Measurements from ENCODE around the gene C3orf20.

C3orf20 gene

DNA sequence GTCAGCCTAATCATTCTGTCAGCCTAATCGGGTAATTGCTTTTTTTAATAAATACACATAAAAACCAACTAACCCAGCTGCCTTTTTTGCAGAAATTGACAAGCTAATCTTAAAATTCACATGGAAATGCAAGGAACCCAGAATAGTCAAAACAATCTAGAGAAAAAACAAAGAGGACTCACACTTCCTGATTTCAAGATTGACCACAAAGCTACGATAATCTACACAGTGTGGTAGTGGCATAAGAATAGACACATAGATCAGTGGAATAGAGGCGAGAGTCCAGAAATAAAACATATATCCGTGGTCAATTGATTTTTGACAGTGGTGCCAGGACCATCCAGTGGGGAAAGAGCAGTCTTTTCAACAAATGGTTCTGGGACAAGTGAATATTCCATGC lies 2.4 kb upstream of the C3orf20 start:
- no peaks in the 10 kb centered on the region for H3K27me3 ChIP-seq (ENCODE audit: insufficient read depth, low read depth)
- no peak overlapping the region for H3K4me2 ChIP-seq
- H2AFZ ChIP-seq (ENCODE audit: low read depth) = no peak overlapping the region
- H3K4me1 ChIP-seq (ENCODE audit: low read depth, poor library complexity, severe bottlenecking) = no peaks in the 10 kb centered on the region
- H3K27ac ChIP-seq = no peak overlapping the region
- H3K36me3 ChIP-seq (ENCODE audit: insufficient read depth) = no peaks in the 10 kb centered on the region
- TF ChIP-seq, protein P1, sequence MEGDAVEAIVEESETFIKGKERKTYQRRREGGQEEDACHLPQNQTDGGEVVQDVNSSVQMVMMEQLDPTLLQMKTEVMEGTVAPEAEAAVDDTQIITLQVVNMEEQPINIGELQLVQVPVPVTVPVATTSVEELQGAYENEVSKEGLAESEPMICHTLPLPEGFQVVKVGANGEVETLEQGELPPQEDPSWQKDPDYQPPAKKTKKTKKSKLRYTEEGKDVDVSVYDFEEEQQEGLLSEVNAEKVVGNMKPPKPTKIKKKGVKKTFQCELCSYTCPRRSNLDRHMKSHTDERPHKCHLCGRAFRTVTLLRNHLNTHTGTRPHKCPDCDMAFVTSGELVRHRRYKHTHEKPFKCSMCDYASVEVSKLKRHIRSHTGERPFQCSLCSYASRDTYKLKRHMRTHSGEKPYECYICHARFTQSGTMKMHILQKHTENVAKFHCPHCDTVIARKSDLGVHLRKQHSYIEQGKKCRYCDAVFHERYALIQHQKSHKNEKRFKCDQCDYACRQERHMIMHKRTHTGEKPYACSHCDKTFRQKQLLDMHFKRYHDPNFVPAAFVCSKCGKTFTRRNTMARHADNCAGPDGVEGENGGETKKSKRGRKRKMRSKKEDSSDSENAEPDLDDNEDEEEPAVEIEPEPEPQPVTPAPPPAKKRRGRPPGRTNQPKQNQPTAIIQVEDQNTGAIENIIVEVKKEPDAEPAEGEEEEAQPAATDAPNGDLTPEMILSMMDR (conservative IDR thresholded peaks at IDR 0.05; ENCODE audit: low read depth, low read length) = no peak
- no peaks in the 10 kb centered on the region for H4K20me1 ChIP-seq (ENCODE audit: insufficient read depth)
- no peak overlapping the region for H3K9ac ChIP-seq
- H3K79me2 ChIP-seq (ENCODE audit: insufficient read depth, low read depth) = no peaks in the 10 kb centered on the region
- no peak overlapping the region for H3K4me3 ChIP-seq (IDR thresholded peaks at IDR 0.05; ENCODE audit: insufficient read depth, low read depth, low read length)

DNA sequence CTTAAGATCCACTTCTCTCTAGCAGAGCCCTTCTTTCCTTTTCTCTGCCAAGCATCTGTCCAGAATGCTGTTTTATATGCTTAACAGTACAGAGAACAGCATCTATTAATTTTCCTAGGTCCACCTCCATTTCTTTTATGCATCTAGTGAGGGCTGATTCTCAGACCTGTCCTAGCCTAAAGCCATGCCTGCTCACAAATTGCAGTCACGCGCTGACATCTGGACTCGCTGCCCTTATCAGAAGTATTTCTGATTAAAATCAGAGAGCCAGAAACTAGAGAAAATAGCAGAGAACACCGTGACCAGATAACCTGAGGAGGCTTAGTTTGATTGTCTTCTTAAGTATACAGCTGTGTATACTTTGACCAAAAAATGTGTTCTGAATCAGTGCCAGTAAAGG lies 1.9 kb downstream of the C3orf20 start:
- Histone ChIP-seq H3K4me3 (IDR thresholded peaks at IDR 0.05; ENCODE audit: insufficient read depth, low read depth, low read length) (no peak overlapping the region), H4K20me1 (ENCODE audit: insufficient read depth) (no peaks in the 10 kb centered on the region), H3K79me2 (ENCODE audit: insufficient read depth, low read depth) (no peaks in the 10 kb centered on the region), H3K27ac (no peak overlapping the region), H3K4me1 (ENCODE audit: low read depth, poor library complexity, severe bottlenecking) (no peaks in the 10 kb centered on the region), H3K36me3 (ENCODE audit: insufficient read depth) (no peaks in the 10 kb centered on the region), H3K9ac (no peak overlapping the region), H3K4me2 (no peak overlapping the region), H2AFZ (ENCODE audit: low read depth) (no peak overlapping the region), H3K27me3 (ENCODE audit: insufficient read depth, low read depth) (no peaks in the 10 kb centered on the region)
- TF ChIP-seq, protein P1 (conservative IDR thresholded peaks at IDR 0.05; ENCODE audit: low read depth, low read length) = no peak

DNA sequence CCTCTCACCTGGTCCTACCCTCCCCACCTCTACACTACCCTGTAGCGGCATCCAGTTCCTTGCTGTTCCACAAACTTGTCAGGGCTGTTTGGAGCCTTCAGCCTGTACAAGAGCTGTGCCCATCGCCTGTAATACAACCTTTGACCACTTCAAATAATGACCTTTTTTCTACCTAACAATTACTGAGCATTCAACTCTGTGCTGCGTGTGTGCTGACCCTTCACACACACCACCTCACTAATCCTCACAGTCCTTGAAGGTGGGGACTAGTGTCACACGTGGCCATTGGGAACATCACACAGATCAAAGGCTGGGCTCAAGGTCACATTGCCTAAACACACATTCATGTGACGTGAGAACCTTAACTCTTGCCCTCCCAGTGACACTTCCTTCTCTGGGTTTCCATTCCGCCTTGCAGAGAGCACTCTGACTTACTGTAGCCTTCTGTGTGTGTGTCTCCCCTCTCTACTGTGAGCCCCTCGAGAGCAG lies 3.1 kb downstream of the C3orf20 start:
- no peak overlapping the region for H3K27ac ChIP-seq

DNA sequence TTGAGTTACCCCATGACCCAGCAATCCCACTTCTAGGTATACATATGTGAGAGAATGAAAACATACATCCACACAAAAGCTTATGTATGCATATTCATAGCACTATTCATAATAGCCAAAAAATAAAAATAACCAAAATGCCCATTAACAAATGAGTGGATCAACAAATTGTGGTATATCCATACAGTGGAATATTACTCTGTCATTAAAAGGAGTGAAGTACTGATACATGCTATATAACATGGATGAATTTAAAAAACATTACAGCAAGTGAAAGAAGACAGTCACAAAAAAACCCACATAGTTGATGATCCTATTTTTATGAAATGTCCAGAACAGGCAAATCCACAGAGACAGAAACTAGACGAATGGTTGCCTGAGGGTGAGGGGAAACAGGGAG lies 5.2 kb downstream of the C3orf20 start:
- H3K9ac ChIP-seq = no peak overlapping the region
- H3K36me3 ChIP-seq (ENCODE audit: insufficient read depth) = no peaks in the 10 kb centered on the region
- no peaks in the 10 kb centered on the region for H3K27me3 ChIP-seq (ENCODE audit: insufficient read depth, low read depth)
- TF ChIP-seq, protein P1 (conservative IDR thresholded peaks at IDR 0.05; ENCODE audit: low read depth, low read length) = no peak
- no peak overlapping the region for H3K4me2 ChIP-seq
- no peaks in the 10 kb centered on the region for H4K20me1 ChIP-seq (ENCODE audit: insufficient read depth)
- no peak overlapping the region for H2AFZ ChIP-seq (ENCODE audit: low read depth)
- H3K4me1 ChIP-seq (ENCODE audit: low read depth, poor library complexity, severe bottlenecking) = no peaks in the 10 kb centered on the region
- H3K27ac ChIP-seq = no peak overlapping the region
- no peak overlapping the region for H3K4me3 ChIP-seq (IDR thresholded peaks at IDR 0.05; ENCODE audit: insufficient read depth, low read depth, low read length)
- H3K79me2 ChIP-seq (ENCODE audit: insufficient read depth, low read depth) = no peaks in the 10 kb centered on the region

More for the DNA sequence above, 3.1 kb downstream of the C3orf20 start:
- Histone ChIP-seq H2AFZ (ENCODE audit: low read depth) (no peak overlapping the region), H3K79me2 (ENCODE audit: insufficient read depth, low read depth) (no peaks in the 10 kb centered on the region), H3K9ac (no peak overlapping the region), H3K4me3 (IDR thresholded peaks at IDR 0.05; ENCODE audit: insufficient read depth, low read depth, low read length) (no peak overlapping the region), H4K20me1 (ENCODE audit: insufficient read depth) (no peaks in the 10 kb centered on the region), H3K4me2 (no peak overlapping the region), H3K4me1 (ENCODE audit: low read depth, poor library complexity, severe bottlenecking) (no peaks in the 10 kb centered on the region), H3K27me3 (ENCODE audit: insufficient read depth, low read depth) (no peaks in the 10 kb centered on the region), H3K36me3 (ENCODE audit: insufficient read depth) (no peaks in the 10 kb centered on the region)
- TF ChIP-seq, protein P1 (conservative IDR thresholded peaks at IDR 0.05; ENCODE audit: low read depth, low read length) = no peak
